Mesenchymal stem cell (in vitro differentiated cells and primary cell): ENCODE measurements around the gene TOX2.
A peak's percentile ranks its signal among the peaks of the same experiment; 100 is the strongest.

Source experiments
- DNase-seq: peaks from one replicate; pipeline ENCODE4 v3.0.0-alpha.2; 2013
- H2AFZ ChIP-seq: one replicate; pipeline ENCODE4 v1.6.1; 2013; ENCODE audit warnings: low read depth, mild to moderate bottlenecking, control low read depth, inconsistent platforms, low read length, moderate library complexity
- H2AK5ac ChIP-seq: 2 replicates; pipeline ENCODE4 v1.6.1; 2013; ENCODE audit warnings: low read length, moderate library complexity, mild to moderate bottlenecking, inconsistent platforms; ENCODE audit not compliant: severe bottlenecking
- H2BK120ac ChIP-seq: one replicate; pipeline ENCODE4 v1.6.1; 2013; ENCODE audit warnings: low read depth, mild to moderate bottlenecking, inconsistent platforms, low read length, moderate library complexity
- H2BK12ac ChIP-seq, 2 experiments: one replicate each; pipeline ENCODE4 v1.6.1; 2013; ENCODE audit warnings: inconsistent platforms in 2 of 2, low read length in 2 of 2, mild to moderate bottlenecking in 2 of 2, moderate library complexity in 2 of 2, control low read depth in 1 of 2
- H2BK15ac ChIP-seq: one replicate; pipeline ENCODE4 v1.6.1; 2013; ENCODE audit warnings: mild to moderate bottlenecking, low read depth, inconsistent platforms; ENCODE audit not compliant: poor library complexity, severe bottlenecking
- H2BK5ac ChIP-seq: 2 replicates; pipeline ENCODE4 v1.6.1; 2013; ENCODE audit warnings: low read depth, mild to moderate bottlenecking, low read length, control low read depth, inconsistent platforms; ENCODE audit not compliant: poor library complexity, severe bottlenecking
- H3K14ac ChIP-seq, 2 experiments: one replicate each; pipeline ENCODE4 v1.6.1; 2013; ENCODE audit warnings: inconsistent platforms in 2 of 2, low read length in 2 of 2, control low read depth in 1 of 2, mild to moderate bottlenecking in 1 of 2, moderate library complexity in 1 of 2
- H3K18ac ChIP-seq, 2 experiments: one replicate each; pipeline ENCODE4 v1.6.1; 2013; ENCODE audit warnings: inconsistent platforms in 2 of 2, low read length in 2 of 2, control low read depth in 1 of 2, low read depth in 1 of 2, mild to moderate bottlenecking in 1 of 2
- H3K23ac ChIP-seq, 2 experiments: one replicate each; pipeline ENCODE4 v1.6.1; 2013; ENCODE audit warnings: inconsistent platforms in 2 of 2, low read length in 2 of 2, mild to moderate bottlenecking in 2 of 2, moderate library complexity in 2 of 2, control low read depth in 1 of 2
- H3K27ac ChIP-seq: 2 replicates; pipeline ENCODE4 v1.5.1; 2013; ENCODE audit warnings: mild to moderate bottlenecking, moderate library complexity, low read length, control low read depth, inconsistent platforms; ENCODE audit not compliant: poor library complexity, severe bottlenecking
- H3K27me3 ChIP-seq, 2 experiments: 2 replicates each; pipeline versions ENCODE4 v1.6.1 to v1.7.0; 2013; ENCODE audit warnings: low read length in 2 of 2, mild to moderate bottlenecking in 2 of 2, moderate library complexity in 2 of 2, control low read depth in 1 of 2, inconsistent platforms in 1 of 2; ENCODE audit not compliant: control insufficient read depth in 1 of 2, insufficient read depth in 1 of 2
- H3K36me3 ChIP-seq, 2 experiments: 2 replicates each; pipeline versions ENCODE4 v1.6.1 to v1.7.0; 2013; ENCODE audit warnings: low read length in 2 of 2, control low read depth in 1 of 2, inconsistent platforms in 1 of 2, low read depth in 1 of 2, mild to moderate bottlenecking in 1 of 2; ENCODE audit not compliant: insufficient read depth in 2 of 2, control insufficient read depth in 1 of 2
- H3K4ac ChIP-seq, 2 experiments: one replicate each; pipeline ENCODE4 v1.6.1; 2013; ENCODE audit warnings: inconsistent platforms in 2 of 2, low read length in 2 of 2, mild to moderate bottlenecking in 2 of 2, moderate library complexity in 2 of 2, control low read depth in 1 of 2, low read depth in 1 of 2
- H3K4me1 ChIP-seq: 2 replicates; pipeline ENCODE4 v1.6.1; 2013; ENCODE audit warnings: low read depth, low read length, control low read depth; ENCODE audit not compliant: control insufficient read depth, insufficient read depth
- H3K4me2 ChIP-seq: 2 replicates; pipeline ENCODE4 v1.6.1; 2013; ENCODE audit warnings: low read length, mild to moderate bottlenecking, inconsistent platforms; ENCODE audit not compliant: poor library complexity, severe bottlenecking
- H3K4me3 ChIP-seq, 2 experiments: 2 replicates each; pipeline versions ENCODE4 v1.5.1 to v1.7.0; 2013; ENCODE audit warnings: low read length in 2 of 2, mild to moderate bottlenecking in 2 of 2, control low read depth in 1 of 2, low read depth in 1 of 2; ENCODE audit not compliant: insufficient read depth in 1 of 2
- H3K79me1 ChIP-seq: replicated peaks from 2 replicates; pipeline ENCODE4 v1.6.1; 2013; ENCODE audit warnings: mild to moderate bottlenecking, control low read depth, low read length, inconsistent platforms; ENCODE audit not compliant: poor library complexity, severe bottlenecking
- H3K9ac ChIP-seq: 2 replicates; pipeline ENCODE4 v1.7.0; 2013; ENCODE audit warnings: mild to moderate bottlenecking, low read length, moderate library complexity
- H3K9me3 ChIP-seq: 2 replicates; pipeline ENCODE4 v1.7.0; 2013; ENCODE audit warnings: mild to moderate bottlenecking, low read length; ENCODE audit not compliant: control insufficient read depth
- H4K8ac ChIP-seq: one replicate; pipeline ENCODE4 v1.6.1; 2013; ENCODE audit warnings: inconsistent platforms, mild to moderate bottlenecking, low read length, moderate library complexity
- H4K91ac ChIP-seq: one replicate; pipeline ENCODE4 v1.6.1; 2013; ENCODE audit warnings: mild to moderate bottlenecking, low read length, inconsistent platforms
- WGBS: methylation state at CpG from one replicate; pipeline ENCODE4 v1.1.7; 2013; ENCODE audit warnings: mixed read lengths; 5-methylcytosine and 5-hydroxymethylcytosine counted together

Gene TOX2

GRCh38 chr20:44017905-44018258 is 103.2 kb downstream of the TOX2 start:
- Histone ChIP-seq H3K36me3 (no peaks in the 10 kb centered on the region), H3K9me3 (no peaks in the 10 kb centered on the region), H3K4me1 (peaks cover 11% of the 10 kb centered on the region), H2BK12ac (no peak overlapping the region), H2AK5ac (no peak overlapping the region), H3K14ac (no peak overlapping the region), H3K18ac (no peak overlapping the region), H4K8ac (no peak overlapping the region), H3K27ac (no peak overlapping the region), H3K27me3 (peaks cover 19 to 44% of the 10 kb centered on the region in 2 experiments), H2BK5ac (no peak overlapping the region), H3K4ac (no peak overlapping the region), H3K4me3 (peak overlapping the region in 1 of 2 experiments; percentile 41), H3K4me2 (no peak overlapping the region), H2BK120ac (no peak overlapping the region), H3K79me1 (no peaks in the 10 kb centered on the region), H4K91ac (no peak overlapping the region), H2BK15ac (no peak overlapping the region), H3K9ac (no peak overlapping the region), H2AFZ (no peak overlapping the region), H3K23ac (no peak overlapping the region)
- DNase-seq: no peak
- WGBS: 58% methylated on average over 4 of the region's 4 CpGs

DNA sequence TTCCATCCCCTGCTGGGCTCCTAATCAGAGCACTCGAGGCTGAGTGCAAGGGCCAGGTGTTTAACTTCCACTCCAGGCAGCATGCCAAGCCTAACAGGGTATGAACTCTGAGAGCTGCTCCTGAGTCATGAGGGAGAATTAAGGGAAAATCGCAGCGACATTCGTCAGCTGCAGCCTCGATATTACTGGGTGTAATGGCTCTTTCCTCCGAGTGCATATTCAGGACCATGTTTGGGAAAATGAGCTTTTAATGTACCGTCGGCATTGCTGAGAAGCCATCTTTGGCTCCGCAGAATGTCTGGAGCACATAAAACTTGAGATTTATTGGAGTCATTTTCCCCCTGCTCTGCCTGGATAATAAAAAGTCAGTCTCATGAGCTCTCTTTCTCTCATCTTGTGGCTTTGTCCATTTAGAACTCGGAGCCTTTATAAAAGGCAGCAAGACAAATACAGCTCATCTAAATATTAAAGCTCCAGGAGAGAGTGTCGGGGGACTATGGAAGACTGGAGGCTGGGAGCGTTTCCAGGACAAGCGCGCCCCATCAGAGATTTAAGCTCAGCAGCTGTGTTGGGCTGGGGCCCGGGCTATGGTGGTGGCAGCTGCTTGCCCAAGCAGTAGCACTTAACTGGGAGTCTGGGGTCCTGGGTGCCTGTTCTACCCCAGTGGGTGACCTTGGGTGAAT is 103.7 kb downstream of the TOX2 start:
- no peak overlapping the region for H3K27ac ChIP-seq
- H3K9me3 ChIP-seq: no peaks in the 10 kb centered on the region
- H4K91ac ChIP-seq: peak overlapping the region; percentile 24
- peak overlapping the region; percentile 42 for H2BK120ac ChIP-seq
- H3K4me1 ChIP-seq: peaks cover 11% of the 10 kb centered on the region
- peak overlapping the region in 1 of 2 experiments; percentile 41 for H3K4me3 ChIP-seq
- H2BK15ac ChIP-seq: peak overlapping the region; percentile 93
- H3K4ac ChIP-seq: no peak overlapping the region
- no peak overlapping the region for H2BK5ac ChIP-seq
- no peaks in the 10 kb centered on the region for H3K79me1 ChIP-seq
- peak overlapping the region; percentile 47 for H3K9ac ChIP-seq
- no peak overlapping the region for H2AK5ac ChIP-seq
- WGBS: 45% methylated on average over 15 of the region's 15 CpGs
- no peak overlapping the region for H3K4me2 ChIP-seq
- no peak overlapping the region for H3K14ac ChIP-seq
- peak; percentile 87 for DNase-seq
- H2AFZ ChIP-seq: no peak overlapping the region
- H3K36me3 ChIP-seq: no peaks in the 10 kb centered on the region
- H3K18ac ChIP-seq: peak overlapping the region in 1 of 2 experiments; percentile 29
- peaks cover 19 to 48% of the 10 kb centered on the region in 2 experiments for H3K27me3 ChIP-seq
- H3K23ac ChIP-seq: no peak overlapping the region
- peak overlapping the region; percentile 45 for H4K8ac ChIP-seq
- no peak overlapping the region for H2BK12ac ChIP-seq

DNA sequence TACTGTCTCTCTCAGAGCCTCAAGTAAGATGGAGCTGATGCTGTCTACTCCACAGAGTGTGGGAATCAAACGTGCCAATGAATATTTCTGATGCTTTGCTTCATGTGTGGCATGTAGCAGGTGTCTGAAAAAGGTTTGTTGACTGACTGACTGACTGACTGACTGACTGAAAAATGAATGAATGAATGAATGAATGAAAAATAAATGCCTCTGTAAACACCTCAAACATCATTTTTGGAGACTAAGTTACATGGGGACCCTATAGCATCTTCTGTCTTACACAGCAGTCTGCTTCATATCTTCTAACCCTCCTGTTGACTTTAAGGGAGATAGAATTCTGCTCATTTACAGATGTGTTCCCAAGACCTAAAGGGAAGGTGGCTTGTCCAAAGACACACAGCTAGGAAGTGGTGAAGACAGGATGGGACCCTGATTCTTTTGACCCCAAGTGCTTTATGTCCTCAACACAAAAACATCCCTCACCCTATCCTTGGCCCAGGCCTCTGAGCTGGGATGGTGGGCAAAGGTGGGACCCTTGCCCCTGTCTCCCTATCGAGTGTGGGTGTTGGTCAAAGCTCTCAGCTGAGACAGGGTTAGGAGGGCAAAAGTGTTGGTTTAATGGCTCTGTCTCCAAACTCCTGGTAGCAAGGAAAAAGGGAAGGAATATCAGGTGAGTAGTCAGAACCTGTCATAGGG is 104.4 kb downstream of the TOX2 start:
- Histone ChIP-seq H3K4me1 (peaks cover 11% of the 10 kb centered on the region), H2AFZ (no peak overlapping the region), H2BK12ac (peak overlapping the region in 1 of 2 experiments; percentile 80), H3K4ac (no peak overlapping the region), H3K23ac (peak overlapping the region in 1 of 2 experiments; percentile 32), H3K14ac (peak overlapping the region in 1 of 2 experiments; percentile 66), H4K8ac (peak overlapping the region; percentile 45), H3K27me3 (peaks cover 17 to 52% of the 10 kb centered on the region in 2 experiments), H3K9ac (no peak overlapping the region), H3K27ac (no peak overlapping the region), H3K79me1 (no peaks in the 10 kb centered on the region), H3K4me2 (no peak overlapping the region), H4K91ac (peak overlapping the region; percentile 24), H2BK15ac (peak overlapping the region; percentile 93), H3K9me3 (no peaks in the 10 kb centered on the region), H2BK120ac (no peak overlapping the region), H3K36me3 (no peaks in the 10 kb centered on the region), H2BK5ac (no peak overlapping the region), H2AK5ac (no peak overlapping the region), H3K4me3 (peak overlapping the region in 1 of 2 experiments; percentile 41), H3K18ac (peak overlapping the region; percentile 15 to 29)
- 75% methylated on average over 2 of the region's 2 CpGs for whole genome bisulfite sequencing
- no peak for DNase-seq

DNA sequence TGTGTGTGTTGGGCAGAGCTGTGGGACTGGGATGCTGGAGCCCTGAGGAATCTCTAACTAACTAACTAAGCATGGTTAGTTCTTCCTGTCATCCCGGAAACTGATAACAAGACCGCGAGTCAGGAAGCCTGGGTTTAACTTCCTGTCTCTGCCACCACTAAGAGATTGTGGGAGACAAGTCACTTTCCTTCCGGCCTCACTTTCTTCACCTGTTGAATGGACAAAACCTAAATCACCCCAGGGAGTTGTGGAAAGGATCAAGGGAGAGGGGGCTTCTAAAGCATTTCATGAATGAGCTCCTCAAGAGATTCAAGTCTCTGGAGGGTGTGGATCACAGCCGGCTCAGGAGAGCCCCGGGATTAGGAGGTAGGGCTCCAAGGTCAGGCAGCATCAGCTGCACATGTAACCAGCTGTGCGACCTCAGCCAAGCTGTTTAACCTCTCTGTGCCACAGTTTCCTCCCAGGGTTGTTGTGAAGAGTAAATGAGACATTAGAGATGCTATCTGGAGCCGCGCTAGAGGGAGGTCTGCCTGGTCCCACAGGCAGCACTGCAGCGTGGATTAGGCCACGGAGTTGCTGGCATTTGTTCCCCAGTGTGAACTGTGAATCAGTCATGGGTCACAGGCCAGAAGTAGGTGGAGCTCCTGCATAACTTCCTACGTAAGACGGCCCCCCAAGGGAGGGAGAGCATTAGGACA is 105.1 kb downstream of the TOX2 start:
- WGBS: 47% methylated on average over 11 of the region's 13 CpGs

More for the DNA sequence above, 105.1 kb downstream of the TOX2 start:
- H2BK5ac ChIP-seq: no peak overlapping the region
- no peak overlapping the region for H2AFZ ChIP-seq
- peak overlapping the region in 1 of 2 experiments; percentile 31 for H3K4ac ChIP-seq
- no peaks in the 10 kb centered on the region for H3K36me3 ChIP-seq
- peak; percentile 31 for DNase-seq
- no peak overlapping the region for H3K23ac ChIP-seq
- no peak overlapping the region for H3K4me2 ChIP-seq
- peak overlapping the region; percentile 72 for H4K8ac ChIP-seq
- H2AK5ac ChIP-seq: no peak overlapping the region
- no peak overlapping the region for H3K27ac ChIP-seq
- peak overlapping the region; percentile 75 to 77 for H3K18ac ChIP-seq
- no peak overlapping the region for H2BK120ac ChIP-seq
- peaks cover 11% of the 10 kb centered on the region for H3K4me1 ChIP-seq
- H2BK15ac ChIP-seq: no peak overlapping the region
- no peaks in the 10 kb centered on the region for H3K79me1 ChIP-seq
- peak overlapping the region; percentile 41 for H4K91ac ChIP-seq
- H3K4me3 ChIP-seq: no peak overlapping the region
- peak overlapping the region; percentile 7 to 49 for H2BK12ac ChIP-seq
- no peak overlapping the region for H3K14ac ChIP-seq
- peaks cover 12 to 45% of the 10 kb centered on the region in 2 experiments for H3K27me3 ChIP-seq
- H3K9ac ChIP-seq: no peak overlapping the region
- no peaks in the 10 kb centered on the region for H3K9me3 ChIP-seq
